GM21528 (cell line): ENCODE data around the gene MAP3K2.
A peak's percentile ranks its signal among the peaks of the same experiment; 100 is the strongest.

Experiments
- ATAC-seq: cut with Tn5 transposase; IDR thresholded peaks from one replicate; pipeline ENCODE4 v1.9.1; 2021; ENCODE audit warnings: mild to moderate bottlenecking, moderate library complexity; ENCODE audit not compliant: unreplicated experiment, low FRiP score

MAP3K2 gene, protein sequence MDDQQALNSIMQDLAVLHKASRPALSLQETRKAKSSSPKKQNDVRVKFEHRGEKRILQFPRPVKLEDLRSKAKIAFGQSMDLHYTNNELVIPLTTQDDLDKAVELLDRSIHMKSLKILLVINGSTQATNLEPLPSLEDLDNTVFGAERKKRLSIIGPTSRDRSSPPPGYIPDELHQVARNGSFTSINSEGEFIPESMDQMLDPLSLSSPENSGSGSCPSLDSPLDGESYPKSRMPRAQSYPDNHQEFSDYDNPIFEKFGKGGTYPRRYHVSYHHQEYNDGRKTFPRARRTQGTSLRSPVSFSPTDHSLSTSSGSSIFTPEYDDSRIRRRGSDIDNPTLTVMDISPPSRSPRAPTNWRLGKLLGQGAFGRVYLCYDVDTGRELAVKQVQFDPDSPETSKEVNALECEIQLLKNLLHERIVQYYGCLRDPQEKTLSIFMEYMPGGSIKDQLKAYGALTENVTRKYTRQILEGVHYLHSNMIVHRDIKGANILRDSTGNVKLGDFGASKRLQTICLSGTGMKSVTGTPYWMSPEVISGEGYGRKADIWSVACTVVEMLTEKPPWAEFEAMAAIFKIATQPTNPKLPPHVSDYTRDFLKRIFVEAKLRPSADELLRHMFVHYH

DNA sequence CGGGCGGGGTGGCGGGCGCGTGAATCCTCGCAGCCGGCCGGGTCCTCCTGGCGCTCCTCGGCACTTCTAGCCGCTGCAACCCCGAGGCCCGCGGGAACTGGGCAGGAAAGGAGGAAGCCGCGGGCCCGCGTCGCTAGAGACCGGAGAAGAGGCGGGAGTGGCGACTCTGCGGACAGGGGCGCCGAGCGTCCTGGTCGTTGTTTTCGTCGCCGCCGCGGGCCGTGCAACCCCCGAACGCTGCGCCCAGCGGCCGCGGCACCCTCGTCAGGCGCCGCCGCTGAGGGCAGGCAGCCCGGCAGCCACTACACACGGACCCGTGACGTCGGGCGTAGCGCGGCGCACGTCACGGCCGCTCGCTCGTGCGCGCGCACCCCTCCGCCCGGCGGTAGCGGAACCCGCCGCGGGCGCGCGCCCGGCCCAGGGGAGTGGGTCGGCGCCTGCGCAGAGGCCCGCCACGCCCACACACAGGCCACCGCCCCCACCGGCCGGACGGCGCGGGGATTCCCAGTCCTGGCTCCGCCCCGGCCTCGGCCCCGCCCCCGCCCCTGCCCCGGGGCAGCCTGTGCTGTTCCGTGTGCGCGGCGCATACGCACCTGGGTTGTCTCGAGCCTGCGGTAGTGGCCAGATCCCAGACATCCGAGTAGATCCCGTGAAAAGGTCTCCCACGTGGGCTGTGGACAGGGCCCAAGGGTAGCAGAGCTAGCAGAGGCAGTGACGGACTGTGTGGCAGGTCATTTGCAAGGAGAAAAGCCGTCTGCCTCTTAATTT, at the start of gene MAP3K2:
MAP3K2 (minus strand) TSS at position 321 of the 768 bp plus-strand sequence. CDS start 44,846 bp downstream, outside the sequence.
- ATAC-seq, result peak; percentile 80

DNA sequence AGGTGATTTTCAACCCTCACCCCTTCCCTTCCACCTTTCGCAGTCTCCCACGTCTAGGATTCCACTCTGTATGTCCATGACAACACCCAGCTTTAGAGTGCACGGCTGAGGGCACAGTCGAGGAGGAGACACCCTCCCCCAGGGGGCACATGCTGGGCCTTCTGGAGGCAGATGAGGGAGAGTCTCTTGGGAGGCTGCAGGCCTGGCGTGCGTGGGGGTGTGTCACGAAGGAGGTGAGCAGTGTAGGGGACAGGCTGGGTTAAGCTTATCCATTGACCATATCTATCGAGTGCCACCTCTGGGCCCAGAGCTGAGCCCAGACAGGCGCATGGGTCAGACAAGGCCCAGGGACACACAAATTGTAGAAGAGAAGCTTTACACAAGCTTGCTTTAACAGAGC, 49.3 kb upstream of the MAP3K2 start:
- ATAC-seq, result no peak

DNA sequence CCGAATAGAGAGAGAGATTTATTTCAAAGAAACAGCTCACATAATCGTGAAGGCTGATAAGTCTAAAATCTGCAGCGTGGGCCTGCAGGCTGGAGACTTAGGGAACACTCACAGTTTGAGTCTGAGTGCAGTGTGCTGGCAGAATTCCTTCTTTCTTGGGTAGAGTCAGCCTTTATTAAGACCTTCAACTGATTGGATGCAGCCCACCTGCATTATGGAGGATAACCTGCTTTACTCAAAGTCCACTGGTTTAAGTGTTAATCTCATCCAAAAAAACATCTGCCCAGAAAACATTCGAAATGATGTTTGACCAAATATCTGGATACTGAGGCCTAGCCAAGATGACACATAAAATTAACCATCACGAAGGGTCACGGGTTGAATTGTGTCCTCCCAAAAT, 46.7 kb upstream of the MAP3K2 start:
- ATAC-seq, result no peak

DNA sequence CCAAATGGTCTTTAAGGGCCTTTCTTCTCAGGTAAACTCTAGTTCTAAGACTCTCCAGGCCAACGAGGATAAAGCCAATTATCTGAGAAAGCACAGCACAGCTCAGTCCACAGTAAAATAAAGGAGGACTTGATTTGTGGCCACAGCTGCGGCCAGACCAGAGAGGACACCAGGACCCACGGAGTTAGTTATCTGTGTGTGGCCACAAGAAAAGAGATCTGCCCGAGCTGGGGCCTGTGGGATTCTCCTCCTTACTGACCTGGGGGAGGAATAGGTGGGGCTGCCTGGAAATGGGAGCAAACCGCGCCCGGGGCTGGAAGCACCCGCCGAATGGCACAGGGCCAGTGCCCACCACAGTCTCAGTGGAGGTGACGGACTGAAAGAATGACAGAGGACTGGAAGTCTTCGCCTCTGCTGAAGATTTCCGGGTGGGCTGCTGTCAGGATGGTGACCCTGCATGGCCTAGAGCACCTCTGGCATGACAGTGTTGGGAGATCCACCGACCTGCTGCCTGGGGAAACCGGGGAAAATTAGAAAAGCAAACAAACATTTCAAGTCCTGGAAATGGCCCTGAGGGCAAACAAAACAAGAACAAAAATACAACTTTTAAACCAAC, 43.7 kb upstream of the MAP3K2 start:
- ATAC-seq, result no peak

DNA sequence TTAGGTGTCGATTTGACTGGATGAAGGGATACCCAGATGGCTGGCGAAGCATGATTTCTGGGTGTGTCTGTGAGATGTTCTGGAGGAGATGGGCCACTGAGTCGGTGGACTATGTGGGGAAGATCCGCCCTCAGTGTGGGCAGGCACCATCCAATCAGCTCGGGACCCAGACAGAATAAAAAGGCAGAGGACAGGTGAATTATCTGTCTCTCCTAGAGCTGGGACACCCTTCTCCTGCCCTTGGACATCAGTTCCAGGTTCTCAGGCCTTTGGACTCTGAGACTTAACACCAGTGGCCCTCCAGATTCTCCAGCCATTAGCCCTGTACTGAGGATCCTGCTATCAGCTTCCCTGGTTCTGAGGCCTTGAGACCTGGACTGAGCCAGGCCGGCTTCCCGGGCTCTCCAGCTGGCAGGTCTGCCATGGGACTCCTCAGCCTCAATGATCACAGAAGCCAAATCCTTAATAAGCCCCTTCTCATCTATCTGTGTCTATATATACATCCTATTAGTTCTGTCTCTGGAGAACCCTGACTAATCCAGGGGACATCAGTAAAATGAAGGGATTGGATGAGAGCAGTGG, 42.2 kb upstream of the MAP3K2 start:
- ATAC-seq, result no peak

DNA sequence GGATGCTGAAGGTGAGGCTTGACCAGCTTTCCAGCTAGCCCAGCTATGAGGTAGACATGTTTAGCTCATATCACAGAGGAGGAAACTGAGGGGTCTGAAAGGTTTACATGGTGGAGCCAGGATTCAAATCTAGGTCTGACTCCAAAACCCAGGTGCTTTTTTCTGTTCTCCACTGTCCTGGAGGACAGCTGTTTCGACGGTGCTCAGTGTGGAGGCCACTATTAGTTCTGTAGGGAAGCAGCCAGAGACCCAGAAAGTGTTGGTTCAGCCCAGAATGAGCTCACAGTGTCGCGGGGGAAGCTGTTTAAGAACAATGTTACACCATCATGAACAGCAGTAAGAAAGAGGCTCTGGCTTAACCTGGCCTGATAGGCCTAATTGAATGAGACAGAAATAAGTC, 41.5 kb upstream of the MAP3K2 start:
- ATAC-seq, result no peak

DNA sequence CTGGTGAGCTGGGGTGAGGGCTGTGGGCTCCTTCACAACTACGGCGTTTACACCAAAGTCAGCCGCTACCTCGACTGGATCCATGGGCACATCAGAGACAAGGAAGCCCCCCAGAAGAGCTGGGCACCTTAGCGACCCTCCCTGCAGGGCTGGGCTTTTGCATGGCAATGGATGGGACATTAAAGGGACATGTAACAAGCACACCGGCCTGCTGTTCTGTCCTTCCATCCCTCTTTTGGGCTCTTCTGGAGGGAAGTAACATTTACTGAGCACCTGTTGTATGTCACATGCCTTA, 41.0 kb upstream of the MAP3K2 start:
- no peak for ATAC-seq

DNA sequence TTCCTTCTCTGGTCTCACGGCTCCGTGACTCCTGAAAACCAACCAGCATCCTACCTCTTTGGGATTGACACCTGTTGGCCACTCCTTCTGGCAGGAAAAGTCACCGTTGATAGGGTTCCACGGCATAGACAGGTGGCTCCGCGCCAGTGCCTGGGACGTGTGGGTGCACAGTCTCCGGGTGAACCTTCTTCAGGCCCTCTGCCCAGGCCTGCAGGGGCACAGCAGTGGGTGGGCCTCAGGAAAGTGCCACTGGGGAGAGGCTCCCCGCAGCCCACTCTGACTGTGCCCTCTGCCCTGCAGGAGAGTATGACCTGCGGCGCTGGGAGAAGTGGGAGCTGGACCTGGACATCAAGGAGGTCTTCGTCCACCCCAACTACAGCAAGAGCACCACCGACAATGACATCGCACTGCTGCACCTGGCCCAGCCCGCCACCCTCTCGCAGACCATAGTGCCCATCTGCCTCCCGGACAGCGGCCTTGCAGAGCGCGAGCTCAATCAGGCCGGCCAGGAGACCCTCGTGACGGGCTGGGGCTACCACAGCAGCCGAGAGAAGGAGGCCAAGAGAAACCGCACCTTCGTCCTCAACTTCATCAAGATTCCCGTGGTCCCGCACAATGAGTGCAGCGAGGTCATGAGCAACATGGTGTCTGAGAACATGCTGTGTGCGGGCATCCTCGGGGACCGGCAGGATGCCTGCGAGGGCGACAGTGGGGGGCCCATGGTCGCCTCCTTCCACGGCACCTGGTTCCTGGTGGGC, 40.5 kb upstream of the MAP3K2 start:
- ATAC-seq, result no peak

DNA sequence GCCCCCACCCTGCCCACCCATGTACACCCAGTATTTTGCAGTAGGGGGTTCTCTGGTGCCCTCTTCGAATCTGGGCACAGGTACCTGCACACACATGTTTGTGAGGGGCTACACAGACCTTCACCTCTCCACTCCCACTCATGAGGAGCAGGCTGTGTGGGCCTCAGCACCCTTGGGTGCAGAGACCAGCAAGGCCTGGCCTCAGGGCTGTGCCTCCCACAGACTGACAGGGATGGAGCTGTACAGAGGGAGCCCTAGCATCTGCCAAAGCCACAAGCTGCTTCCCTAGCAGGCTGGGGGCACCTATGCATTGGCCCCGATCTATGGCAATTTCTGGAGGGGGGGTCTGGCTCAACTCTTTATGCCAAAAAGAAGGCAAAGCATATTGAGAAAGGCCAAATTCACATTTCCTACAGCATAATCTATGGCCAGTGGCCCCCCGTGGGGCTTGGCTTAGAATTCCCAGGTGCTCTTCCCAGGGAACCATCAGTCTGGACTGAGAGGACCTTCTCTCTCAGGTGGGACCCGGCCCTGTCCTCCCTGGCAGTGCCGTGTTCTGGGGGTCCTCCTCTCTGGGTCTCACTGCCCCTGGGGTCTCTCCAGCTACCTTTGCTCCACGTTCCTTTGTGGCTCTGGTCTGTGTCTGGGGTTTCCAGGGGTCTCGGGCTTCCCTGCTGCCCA, 39.7 kb upstream of the MAP3K2 start:
- ATAC-seq, result no peak

DNA sequence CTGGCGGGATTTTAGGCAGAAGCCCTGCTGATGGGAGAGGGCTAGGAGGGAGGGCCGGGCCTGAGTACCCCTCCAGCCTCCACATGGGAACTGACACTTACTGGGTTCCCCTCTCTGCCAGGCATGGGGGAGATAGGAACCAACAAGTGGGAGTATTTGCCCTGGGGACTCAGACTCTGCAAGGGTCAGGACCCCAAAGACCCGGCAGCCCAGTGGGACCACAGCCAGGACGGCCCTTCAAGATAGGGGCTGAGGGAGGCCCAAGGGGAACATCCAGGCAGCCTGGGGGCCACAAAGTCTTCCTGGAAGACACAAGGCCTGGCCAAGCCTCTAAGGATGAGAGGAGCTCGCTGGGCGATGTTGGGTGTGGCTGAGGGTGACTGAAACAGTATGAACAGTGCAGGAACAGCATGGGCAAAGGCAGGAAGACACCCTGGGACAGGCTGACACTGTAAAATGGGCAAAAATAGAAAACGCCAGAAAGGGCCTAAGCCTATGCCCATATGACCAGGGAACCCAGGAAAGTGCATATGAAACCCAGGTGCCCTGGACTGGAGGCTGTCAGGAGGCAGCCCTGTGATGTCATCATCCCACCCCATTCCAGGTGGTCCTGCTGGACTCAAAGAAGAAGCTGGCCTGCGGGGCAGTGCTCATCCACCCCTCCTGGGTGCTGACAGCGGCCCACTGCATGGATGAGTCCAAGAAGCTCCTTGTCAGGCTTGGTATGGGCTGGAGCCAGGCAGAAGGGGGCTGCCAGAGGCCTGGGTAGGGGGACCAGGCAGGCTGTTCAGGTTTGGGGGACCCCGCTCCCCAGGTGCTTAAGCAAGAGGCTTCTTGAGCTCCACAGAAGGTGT, 39.0 kb upstream of the MAP3K2 start:
- ATAC-seq, result no peak

DNA sequence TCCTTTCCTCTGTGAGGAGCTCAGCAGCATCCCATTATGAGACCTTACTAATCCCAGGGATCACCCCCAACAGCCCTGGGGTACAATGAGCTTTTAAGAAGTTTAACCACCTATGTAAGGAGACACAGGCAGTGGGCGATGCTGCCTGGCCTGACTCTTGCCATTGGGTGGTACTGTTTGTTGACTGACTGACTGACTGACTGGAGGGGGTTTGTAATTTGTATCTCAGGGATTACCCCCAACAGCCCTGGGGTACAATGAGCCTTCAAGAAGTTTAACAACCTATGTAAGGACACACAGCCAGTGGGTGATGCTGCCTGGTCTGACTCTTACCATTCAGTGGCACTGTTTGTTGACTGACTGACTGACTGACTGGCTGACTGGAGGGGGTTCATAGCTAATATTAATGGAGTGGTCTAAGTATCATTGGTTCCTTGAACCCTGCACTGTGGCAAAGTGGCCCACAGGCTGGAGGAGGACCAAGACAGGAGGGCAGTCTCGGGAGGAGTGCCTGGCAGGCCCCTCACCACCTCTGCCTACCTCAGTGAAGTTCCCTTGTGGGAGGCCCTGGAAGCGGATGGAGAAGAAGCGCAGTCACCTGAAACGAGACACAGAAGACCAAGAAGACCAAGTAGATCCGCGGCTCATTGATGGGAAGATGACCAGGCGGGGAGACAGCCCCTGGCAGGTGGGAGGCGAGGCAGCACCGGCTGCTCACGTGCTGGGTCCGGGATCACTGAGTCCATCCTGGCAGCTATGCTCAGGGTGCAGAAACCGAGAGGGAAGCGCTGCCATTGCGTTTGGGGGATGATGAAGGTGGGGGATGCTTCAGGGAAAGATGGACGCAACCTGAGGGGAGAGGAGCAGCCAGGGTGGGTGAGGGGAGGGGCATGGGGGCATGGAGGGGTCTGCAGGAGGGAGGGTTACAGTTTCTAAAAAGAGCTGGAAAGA, 38.0 kb upstream of the MAP3K2 start:
- no peak for ATAC-seq

DNA sequence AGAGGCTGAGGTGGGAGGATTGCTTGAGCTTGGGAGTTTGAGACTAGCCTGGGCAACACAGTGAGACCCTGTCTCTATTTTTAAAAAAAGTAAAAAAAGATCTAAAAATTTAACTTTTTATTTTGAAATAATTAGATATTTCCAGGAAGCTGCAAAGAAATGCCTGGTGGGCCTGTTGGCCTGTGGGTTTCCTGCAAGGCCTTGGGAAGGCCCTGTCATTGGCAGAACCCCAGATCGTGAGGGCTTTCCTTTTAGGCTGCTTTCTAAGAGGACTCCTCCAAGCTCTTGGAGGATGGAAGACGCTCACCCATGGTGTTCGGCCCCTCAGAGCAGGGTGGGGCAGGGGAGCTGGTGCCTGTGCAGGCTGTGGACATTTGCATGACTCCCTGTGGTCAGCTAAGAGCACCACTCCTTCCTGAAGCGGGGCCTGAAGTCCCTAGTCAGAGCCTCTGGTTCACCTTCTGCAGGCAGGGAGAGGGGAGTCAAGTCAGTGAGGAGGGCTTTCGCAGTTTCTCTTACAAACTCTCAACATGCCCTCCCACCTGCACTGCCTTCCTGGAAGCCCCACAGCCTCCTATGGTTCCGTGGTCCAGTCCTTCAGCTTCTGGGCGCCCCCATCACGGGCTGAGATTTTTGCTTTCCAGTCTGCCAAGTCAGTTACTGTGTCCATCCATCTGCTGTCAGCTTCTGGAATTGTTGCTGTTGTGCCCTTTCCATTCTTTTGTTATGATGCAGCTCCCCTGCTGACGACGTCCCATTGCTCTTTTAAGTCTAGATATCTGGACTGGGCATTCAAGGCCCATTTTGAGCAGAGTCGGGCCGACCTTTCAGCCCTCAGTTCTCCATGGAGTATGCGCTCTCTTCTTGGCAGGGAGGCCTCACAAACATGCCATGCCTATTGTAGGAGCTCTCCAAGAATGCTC, 37.1 kb upstream of the MAP3K2 start:
- ATAC-seq, result no peak

DNA sequence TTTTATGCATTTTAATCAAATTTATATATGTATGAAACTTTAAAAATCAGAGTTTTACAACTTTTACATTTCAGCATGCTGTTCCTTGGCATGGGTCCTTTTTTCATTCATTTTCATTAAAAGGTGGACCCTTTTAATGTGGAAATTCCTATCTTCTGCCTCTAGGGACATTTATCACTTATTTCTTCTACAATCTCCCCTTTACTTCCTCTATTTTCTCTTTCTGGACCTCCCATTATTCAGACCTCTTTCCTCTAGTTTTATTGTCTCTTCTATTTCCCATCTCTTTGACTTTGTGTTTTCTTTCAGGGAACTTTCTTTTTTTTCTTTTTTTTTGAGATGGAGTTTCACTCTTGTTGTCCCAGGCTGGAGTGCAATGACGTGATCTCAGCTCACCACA, 36.1 kb upstream of the MAP3K2 start:
- no peak for ATAC-seq

DNA sequence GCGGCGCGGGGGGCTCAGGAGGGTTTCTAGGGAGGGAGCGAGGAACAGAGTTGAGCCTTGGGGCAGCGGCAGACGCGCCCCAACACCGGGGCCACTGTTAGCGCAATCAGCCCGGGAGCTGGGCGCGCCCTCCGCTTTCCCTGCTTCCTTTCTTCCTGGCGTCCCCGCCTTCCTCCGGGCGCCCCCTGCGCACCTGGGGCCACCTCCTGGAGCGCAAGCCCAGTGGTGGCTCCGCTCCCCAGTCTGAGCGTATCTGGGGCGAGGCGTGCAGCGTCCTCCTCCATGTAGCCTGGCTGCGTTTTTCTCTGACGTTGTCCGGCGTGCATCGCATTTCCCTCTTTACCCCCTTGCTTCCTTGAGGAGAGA, 35.7 kb upstream of the MAP3K2 start:
- no peak for ATAC-seq

DNA sequence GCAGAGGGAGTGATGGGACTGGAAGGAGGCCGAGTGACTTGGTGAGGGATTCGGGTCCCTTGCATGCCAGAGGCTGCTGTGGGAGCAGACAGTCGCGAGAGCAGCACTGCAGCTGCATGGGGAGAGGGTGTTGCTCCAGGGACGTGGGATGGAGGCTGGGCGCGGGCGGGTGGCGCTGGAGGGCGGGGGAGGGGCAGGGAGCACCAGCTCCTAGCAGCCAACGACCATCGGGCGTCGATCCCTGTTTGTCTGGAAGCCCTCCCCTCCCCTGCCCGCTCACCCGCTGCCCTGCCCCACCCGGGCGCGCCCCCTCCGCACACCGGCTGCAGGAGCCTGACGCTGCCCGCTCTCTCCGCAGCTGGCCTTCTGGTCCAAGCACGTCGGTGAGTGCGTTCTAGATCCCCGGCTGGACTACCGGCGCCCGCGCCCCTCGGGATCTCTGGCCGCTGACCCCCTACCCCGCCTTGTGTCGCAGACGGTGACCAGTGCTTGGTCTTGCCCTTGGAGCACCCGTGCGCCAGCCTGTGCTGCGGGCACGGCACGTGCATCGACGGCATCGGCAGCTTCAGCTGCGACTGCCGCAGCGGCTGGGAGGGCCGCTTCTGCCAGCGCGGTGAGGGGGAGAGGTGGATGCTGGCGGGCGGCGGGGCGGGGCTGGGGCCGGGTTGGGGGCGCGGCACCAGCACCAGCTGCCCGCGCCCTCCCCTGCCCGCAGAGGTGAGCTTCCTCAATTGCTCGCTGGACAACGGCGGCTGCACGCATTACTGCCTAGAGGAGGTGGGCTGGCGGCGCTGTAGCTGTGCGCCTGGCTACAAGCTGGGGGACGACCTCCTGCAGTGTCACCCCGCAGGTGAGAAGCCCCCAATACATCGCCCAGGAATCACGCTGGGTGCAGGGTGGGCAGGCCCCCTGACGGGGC, 35.0 kb upstream of the MAP3K2 start:
- no peak for ATAC-seq
